SJSA1 (cell line): Measurements from ENCODE around the gene LRRC46. TPM values are rescaled to one million over a fixed set of nuclear protein-coding genes. Genes with fewer than 3 reads are reported as not detected.

ENCODE experiments used
- DNase-seq, 2 experiments: peaks; one replicate each; pipeline ENCODE4 v3.0.0-alpha.2; 2015 to 2020; ENCODE audit warnings: low spot score in 2 of 2, low read depth in 1 of 2
- H3K27ac ChIP-seq: fragments of 250-450 bp; sonication (Bioruptor Pico); 2 replicates; pipeline ENCODE4 v1.5.1; 2020; ENCODE audit warnings: mild to moderate bottlenecking, moderate library complexity
- H3K27me3 ChIP-seq: fragments of 250-450 bp; sonication (Bioruptor Pico); replicated peaks from 2 replicates; pipeline ENCODE4 v1.5.1; 2020; ENCODE audit warnings: mild to moderate bottlenecking, moderate library complexity
- H3K36me3 ChIP-seq: fragments of 250-450 bp; sonication (Bioruptor Pico); 2 replicates; pipeline ENCODE4 v1.5.1; 2020; ENCODE audit warnings: mild to moderate bottlenecking
- H3K4me1 ChIP-seq: fragments of 250-450 bp; sonication (Bioruptor Pico); replicated peaks from 2 replicates; pipeline ENCODE4 v1.6.1; 2021; ENCODE audit warnings: mild to moderate bottlenecking
- H3K4me3 ChIP-seq: fragments of 250-450 bp; sonication (Bioruptor Pico); 2 replicates; pipeline ENCODE4 v1.5.1; 2020; ENCODE audit warnings: mild to moderate bottlenecking
- H3K9me3 ChIP-seq: fragments of 250-450 bp; sonication (Bioruptor Pico); replicated peaks from 2 replicates; pipeline ENCODE4 v1.5.1; 2020; ENCODE audit warnings: mild to moderate bottlenecking
- total RNA-seq: library from RNA; depleted of rRNA; stranded (reverse); fragments of >200 nt; shearing (Covaris generic); gene quantifications from 2 replicates; pipeline ENCODE4 v1.2.3, GENCODE V29; 2014

Gene LRRC46
- total RNA-seq, 1 experiment from 2014 or later: not detected

DNA sequence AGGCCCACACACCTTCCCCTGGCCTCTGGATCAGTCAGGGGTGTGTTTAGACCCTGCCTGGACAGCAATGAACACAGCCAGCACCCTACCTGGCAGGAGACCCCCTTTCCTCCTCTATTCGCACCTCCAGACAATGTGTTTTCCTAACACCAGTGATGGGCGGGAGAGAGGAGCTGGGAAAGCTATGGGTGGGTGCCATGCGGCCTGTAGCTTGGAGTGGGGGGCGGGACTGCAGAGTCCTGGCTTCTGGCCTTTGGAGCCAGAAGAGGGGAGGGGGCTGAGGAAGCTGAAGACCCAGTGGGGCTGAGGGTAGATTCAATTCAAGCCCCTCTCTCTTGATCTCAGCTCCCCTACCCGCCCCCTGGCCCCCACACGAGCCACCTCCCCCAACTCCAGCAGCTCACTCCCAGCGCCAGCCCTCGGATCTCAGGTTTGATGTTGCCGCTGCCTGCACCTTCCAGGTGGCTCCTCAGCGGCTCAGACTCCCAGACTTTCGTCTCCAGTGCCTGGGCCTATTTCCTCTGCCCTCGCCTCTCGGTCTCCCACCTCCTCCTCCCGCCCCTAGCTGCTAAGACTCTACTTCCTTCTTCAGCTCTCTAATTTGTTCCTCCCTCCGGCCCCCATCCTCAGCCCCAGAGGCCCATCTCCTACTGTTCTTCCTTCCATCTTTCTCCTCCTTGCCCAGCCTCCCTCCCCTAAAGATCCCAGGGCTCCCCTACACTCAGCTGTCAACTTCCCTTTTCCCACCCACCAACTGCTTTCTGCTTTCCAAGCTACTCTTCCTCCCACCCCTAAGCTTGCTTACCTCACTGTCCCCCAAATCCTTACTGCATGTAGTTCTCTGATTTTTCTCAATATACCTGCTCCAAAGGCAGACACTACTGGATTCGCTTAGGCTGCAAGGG, 26.3 kb downstream of the LRRC46 start:
- Histone ChIP-seq H3K9me3 (no peaks in the 10 kb centered on the region), H3K4me3 (no peak overlapping the region), H3K4me1 (peaks cover 5% of the 10 kb centered on the region), H3K27ac (no peak overlapping the region), H3K27me3 (peaks cover 37% of the 10 kb centered on the region), H3K36me3 (no peaks in the 10 kb centered on the region)
- no peak for DNase-seq

DNA sequence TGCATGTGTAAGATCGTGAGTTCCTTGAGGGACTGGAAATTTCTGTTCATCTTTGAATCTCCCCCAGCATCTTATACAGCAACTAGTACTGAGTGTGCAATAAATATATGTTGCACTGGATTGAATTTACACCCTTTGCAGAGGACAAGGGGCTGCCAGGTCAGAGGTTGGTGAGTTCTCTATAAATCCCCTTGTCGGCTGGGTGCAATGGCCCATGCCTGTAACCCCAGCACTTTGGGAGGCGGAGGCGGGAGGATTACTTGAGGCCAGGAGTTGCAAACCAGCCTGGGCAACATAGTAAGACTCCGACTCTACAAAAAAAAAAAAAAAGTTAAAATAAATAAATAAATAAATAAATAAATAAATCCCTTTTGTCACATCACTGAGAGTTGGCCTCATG, 28.9 kb downstream of the LRRC46 start:
- H3K9me3 ChIP-seq: no peaks in the 10 kb centered on the region
- no peak for DNase-seq

DNA sequence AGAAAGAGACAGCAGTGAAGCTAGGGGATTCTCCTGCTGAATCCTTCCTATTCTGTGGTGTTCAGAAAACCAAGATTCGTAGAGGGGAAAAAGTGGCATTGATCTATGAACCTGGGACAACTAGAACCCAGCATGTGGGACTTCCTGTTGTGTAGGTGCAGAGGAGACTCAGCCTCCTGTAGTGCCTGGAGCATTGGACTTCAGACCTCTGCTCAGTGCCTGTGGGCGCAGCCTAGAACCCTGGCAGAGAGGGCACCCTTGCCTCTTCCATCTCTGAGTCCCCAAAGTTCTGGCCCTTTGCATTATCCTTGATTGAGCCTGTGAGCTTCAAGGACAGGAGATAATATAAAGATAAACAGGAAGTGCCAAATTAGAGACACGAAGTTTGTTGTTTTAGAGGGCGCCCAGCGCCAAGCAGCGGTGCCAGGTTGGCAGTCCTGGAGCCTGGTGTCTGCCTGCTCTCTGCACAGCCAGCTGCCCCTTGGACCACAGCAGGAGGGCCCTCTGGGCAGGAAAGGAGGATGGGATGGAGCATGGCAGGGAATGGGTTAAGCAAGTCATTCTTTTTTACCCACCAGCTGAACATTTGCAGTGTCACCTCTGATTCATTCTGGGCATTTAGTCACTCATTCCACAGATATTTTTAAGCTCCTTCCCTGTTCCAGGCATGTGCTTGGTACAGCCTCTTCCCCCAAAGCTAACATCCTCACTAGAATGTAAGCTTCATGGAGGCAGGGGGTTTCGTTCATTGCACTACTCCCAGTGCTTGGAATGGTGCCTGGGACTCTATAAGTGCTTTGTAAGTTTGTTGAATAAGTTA, 31.4 kb downstream of the LRRC46 start:
- DNase-seq: peak; percentile 76 to 79
- H3K4me1 ChIP-seq: peaks cover 10% of the 10 kb centered on the region

More for the DNA sequence above, 28.9 kb downstream of the LRRC46 start:
- peaks cover 11% of the 10 kb centered on the region for H3K27me3 ChIP-seq
- H3K4me1 ChIP-seq: peaks cover 10% of the 10 kb centered on the region
- no peaks in the 10 kb centered on the region for H3K36me3 ChIP-seq
- no peak overlapping the region for H3K4me3 ChIP-seq
- H3K27ac ChIP-seq: no peak overlapping the region

DNA sequence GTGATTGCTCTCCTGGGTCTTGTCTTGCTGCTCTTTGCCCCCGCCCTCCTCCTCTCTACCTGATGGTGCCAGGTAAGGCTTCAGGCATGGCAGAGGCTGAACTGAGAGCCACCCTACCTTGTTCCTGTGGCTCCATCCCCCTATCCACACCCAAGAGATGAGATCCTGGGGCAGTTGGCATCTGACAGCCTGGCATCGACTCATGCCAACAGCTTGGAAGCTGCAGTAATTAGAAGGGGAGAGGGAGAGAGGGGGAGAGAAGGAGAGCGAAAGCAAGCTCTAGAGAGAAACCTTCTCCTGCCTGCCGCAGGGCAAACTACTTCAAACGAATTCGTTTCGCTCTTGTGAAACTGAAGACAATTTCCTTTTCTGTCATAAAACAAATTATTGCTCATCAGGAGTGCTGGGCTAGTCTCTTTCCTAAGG, 33.3 kb downstream of the LRRC46 start:
- no peak for DNase-seq
- H3K4me1 ChIP-seq: peaks cover 10% of the 10 kb centered on the region
- no peak overlapping the region for H3K4me3 ChIP-seq
- no peak overlapping the region for H3K27ac ChIP-seq
- peaks cover 8% of the 10 kb centered on the region for H3K27me3 ChIP-seq
- H3K36me3 ChIP-seq: no peaks in the 10 kb centered on the region
- 0 out of 2 replicates have a peak, but pooled peaks cover 3% of the 10 kb centered on the region for H3K9me3 ChIP-seq

More for the DNA sequence above, 31.4 kb downstream of the LRRC46 start:
- no peaks in the 10 kb centered on the region for H3K36me3 ChIP-seq
- H3K4me3 ChIP-seq: no peak overlapping the region
- H3K9me3 ChIP-seq: no peaks in the 10 kb centered on the region
- no peaks in the 10 kb centered on the region for H3K27me3 ChIP-seq
- peak overlapping the region; percentile 53 for H3K27ac ChIP-seq

DNA sequence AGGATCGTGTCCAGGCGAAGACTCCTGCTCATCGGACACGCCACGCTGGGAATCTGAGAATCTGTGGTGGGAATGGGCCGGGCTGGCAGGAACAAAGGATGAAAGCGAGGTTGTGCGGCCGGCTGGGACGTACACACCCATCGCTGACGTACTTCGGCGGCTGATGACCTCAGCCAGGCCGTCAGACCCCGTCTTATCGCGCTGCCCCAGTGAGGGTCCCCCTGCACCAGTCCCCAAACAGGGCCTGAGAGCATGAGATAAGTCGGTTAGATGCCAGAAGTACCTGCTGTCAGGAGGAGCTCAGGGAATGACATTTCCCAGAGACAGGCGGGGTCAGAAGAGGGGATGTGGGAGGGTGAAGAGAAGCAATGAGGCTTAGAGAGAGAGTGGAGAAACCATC, 35.5 kb downstream of the LRRC46 start:
- DNase-seq: no peak
- H3K9me3 ChIP-seq: 0 out of 2 replicates have a peak, but pooled peaks cover 3% of the 10 kb centered on the region
- no peak overlapping the region for H3K4me3 ChIP-seq
- peaks cover 27% of the 10 kb centered on the region for H3K27me3 ChIP-seq
- no peak overlapping the region for H3K27ac ChIP-seq
- H3K4me1 ChIP-seq: peaks cover 10% of the 10 kb centered on the region
- H3K36me3 ChIP-seq: no peaks in the 10 kb centered on the region

DNA sequence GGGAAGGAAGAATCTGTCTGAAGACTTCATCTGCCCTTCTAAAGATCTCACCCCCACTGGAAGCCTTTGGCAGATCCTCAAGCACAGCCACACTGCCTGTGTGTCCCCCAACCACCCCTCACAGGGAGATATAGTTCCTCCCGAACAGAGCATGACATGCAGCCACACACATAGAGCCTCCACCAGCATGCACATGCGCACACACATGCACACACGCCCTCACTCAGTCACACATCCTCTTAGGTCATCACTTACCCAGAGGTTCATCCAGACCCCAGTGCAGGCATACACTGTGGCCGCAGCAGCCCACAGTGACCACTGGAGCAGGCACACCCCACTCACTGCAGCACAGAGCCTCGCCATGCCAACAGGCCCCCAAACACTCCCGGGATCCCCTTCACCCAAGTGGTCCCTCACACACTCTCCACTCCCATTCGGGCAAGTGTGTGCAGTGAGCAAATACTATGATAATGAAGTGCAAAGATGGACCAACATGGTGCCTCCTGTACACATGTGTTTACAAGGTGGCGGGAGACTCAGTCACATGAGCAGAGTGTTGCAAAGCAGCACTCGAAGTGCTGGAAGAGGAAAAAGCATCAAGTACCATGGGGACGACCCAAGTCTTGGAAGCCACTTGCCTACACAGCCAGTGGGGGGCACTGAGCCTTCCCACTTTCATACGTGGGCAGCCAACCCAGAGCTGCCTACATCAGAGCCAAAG, 36.5 kb downstream of the LRRC46 start:
- H3K27me3 ChIP-seq: peaks cover 37% of the 10 kb centered on the region
- peaks cover 4% of the 10 kb centered on the region for H3K4me1 ChIP-seq
- 0 out of 2 replicates have a peak, but pooled peaks cover 3% of the 10 kb centered on the region for H3K9me3 ChIP-seq
- DNase-seq: no peak
- no peak overlapping the region for H3K27ac ChIP-seq
- H3K36me3 ChIP-seq: no peaks in the 10 kb centered on the region
- no peak overlapping the region for H3K4me3 ChIP-seq

DNA sequence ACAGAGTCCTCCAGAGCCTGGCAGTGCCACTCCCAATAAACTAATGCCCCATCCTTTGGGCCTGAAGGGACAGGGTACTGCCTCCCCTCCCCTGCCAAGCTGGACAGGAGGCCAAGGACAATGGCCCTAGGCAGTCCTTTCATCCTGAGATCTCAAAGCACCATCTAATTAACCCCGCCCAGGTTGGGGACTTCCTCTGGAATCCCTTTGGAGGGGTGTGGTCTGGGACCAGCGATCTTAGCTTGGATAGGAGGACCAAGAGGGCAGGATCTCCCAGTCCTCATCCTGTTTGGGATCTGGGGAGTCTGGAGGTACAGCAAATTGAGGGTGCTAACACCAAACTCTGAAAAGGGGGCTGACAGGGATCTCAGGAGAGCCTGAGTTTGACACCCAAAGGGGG, 37.6 kb downstream of the LRRC46 start:
- no peaks in the 10 kb centered on the region for H3K4me1 ChIP-seq
- no peak overlapping the region for H3K4me3 ChIP-seq
- no peaks in the 10 kb centered on the region for H3K36me3 ChIP-seq
- 0 out of 2 replicates have a peak, but pooled peaks cover 3% of the 10 kb centered on the region for H3K9me3 ChIP-seq
- no peak overlapping the region for H3K27ac ChIP-seq
- DNase-seq: no peak
- H3K27me3 ChIP-seq: peaks cover 48% of the 10 kb centered on the region

DNA sequence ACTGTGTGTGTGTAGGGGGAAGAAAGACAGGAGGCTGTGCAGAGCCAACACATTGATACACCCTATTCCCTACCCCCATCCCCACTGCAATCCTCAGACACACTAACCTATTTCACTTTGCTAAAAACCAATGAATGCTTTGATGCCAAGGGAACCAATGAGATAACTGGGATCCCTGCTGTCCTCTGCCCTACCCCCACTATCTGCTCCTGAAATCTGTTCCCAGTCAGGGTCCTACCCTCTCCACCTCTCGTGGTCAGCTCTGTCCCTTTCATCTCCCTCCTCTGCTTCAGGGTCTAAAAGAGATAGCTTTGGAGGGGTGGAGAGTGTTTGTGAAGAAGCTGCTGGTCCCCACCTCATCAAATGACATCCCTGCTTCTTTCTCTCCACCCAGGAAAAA, 38.6 kb downstream of the LRRC46 start:
- Histone ChIP-seq H3K27me3 (peaks cover 54% of the 10 kb centered on the region), H3K9me3 (0 out of 2 replicates have a peak, but pooled peaks cover 3% of the 10 kb centered on the region), H3K4me1 (no peaks in the 10 kb centered on the region), H3K36me3 (no peaks in the 10 kb centered on the region), H3K4me3 (no peak overlapping the region), H3K27ac (no peak overlapping the region)
- DNase-seq: no peak

DNA sequence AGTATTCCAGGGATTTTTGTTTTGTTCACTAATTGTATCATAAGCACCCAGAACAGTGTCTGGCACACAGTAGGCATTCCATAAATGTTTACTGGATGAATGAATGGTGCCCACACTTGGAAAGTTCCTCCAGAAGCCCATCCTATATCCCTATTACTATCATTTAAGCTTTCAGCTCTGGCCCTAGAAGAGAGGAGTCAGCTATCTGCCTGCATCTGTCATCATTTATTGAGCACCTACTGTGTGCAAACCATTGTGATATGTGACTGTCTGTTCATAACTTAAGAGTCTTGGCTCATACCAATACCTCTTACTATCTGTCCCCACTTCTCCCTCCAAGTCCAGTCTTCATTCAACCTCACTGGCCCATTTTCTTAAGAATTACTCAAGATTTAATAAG, 39.6 kb downstream of the LRRC46 start:
- DNase-seq: no peak
- no peaks in the 10 kb centered on the region for H3K36me3 ChIP-seq
- 0 out of 2 replicates have a peak, but pooled peaks cover 3% of the 10 kb centered on the region for H3K9me3 ChIP-seq
- H3K4me1 ChIP-seq: no peaks in the 10 kb centered on the region
- no peak overlapping the region for H3K4me3 ChIP-seq
- peaks cover 54% of the 10 kb centered on the region for H3K27me3 ChIP-seq
- H3K27ac ChIP-seq: no peak overlapping the region

DNA sequence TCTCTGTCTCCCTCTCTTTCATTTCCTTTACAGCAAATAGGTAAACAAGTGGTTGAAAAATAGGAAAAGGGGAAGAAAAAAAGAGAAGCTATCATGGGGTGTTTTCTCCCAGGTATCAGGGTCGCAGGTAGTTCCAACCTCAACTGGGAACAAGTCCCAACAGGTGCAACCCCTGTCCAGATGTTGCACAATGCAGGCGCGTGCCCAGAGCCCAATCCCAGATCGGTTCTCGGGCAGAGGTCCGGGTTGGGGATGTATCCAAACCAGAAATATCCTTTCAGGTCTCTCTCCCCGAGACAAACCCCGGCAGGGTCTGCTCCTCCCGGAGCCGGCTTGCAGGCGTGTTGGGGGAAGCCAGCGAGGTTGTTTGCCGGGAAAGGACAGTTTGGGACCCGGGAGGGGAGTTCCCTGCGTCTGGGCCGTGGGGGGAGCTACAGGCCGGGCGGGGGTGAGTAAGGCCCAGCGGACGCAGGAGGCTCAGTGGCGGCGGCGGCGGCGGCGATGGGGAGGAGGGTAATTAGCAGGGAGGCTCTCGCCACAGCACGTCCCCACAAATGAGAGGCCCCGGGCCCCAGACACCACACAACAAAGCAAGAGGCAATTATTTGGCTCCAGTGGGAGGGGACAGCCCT, 40.7 kb downstream of the LRRC46 start:
- H3K36me3 ChIP-seq: no peaks in the 10 kb centered on the region
- H3K4me3 ChIP-seq: no peak overlapping the region
- no peaks in the 10 kb centered on the region for H3K4me1 ChIP-seq
- H3K27me3 ChIP-seq: peaks cover 54% of the 10 kb centered on the region
- H3K27ac ChIP-seq: no peak overlapping the region
- 0 out of 2 replicates have a peak, but pooled peaks cover 3% of the 10 kb centered on the region for H3K9me3 ChIP-seq
- DNase-seq: no peak

DNA sequence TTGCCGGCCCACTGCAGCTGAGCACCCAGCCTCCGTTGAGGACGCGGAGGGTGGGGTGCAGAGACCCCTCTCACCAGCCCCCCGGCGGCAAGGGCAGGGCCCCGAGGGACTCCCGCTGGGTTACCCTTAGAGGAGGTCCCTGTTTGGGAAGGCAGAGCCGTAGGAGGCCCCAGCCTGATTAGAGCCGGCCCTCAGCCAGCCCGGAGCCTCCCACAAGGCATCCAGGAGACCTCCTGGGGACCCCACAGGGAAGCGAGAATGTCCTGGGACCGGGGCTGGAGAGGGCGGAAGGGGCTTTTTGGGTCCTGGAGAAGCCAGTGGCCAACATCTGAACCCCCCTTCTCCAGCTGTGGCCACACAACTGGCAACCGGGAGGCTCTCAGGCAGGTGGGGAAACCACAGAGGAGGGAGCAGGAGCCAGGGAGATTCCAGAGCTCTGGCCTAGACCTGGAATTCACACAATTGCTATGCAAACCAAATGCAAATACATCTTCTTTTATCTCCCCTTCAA, 41.2 kb downstream of the LRRC46 start:
- H3K27ac ChIP-seq: no peak overlapping the region
- 0 out of 2 replicates have a peak, but pooled peaks cover 3% of the 10 kb centered on the region for H3K9me3 ChIP-seq
- no peak for DNase-seq
- no peaks in the 10 kb centered on the region for H3K4me1 ChIP-seq
- no peak overlapping the region for H3K4me3 ChIP-seq
- peaks cover 54% of the 10 kb centered on the region for H3K27me3 ChIP-seq
- no peaks in the 10 kb centered on the region for H3K36me3 ChIP-seq

DNA sequence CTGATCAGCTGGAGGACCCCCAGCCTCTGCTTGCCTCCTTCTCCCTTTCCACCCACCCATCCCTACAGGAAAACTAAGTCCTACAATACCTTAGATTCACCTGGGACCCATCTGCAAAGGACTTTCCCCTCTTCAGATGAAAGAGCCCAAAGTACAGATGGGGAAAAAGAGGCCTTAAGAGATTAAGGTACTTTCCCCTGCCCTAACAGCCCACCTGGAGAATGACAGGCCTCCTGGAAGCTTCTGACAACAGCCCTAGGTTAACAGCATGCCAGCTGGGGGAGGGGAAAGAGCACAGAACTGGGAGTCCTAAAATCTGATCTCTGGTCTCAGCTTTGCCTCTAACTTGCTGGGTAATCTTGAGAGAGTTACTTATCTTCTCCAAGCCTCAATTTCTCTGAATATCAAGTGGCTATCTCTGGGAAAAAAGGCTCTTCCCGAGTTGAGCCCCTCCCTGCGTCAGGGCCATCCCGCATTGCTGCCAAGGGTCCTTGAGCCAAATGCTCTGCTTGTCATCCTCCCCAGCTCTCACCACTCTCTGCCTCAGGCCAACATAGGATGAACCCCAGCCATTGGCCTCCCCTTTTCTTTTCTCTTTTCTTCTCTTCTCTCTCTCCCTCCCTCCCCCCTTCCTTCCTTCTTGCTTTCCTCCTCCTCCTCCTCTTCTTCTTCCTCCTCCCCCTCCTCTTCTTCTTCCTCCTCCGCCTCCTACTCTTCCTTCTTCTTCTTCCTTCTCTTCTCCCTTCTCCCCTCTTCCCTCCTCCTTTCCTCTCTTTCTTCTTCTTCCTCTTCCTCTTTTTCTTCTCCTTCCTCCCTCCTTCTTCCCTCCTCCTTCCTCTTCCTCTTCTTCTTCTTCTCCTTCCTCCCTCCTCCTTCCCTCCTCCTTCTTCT, 42.0 kb downstream of the LRRC46 start:
- no peak overlapping the region for H3K4me3 ChIP-seq
- no peaks in the 10 kb centered on the region for H3K36me3 ChIP-seq
- H3K27me3 ChIP-seq: peaks cover 59% of the 10 kb centered on the region
- H3K27ac ChIP-seq: no peak overlapping the region
- H3K9me3 ChIP-seq: 0 out of 2 replicates have a peak, but pooled peaks cover 3% of the 10 kb centered on the region
- no peaks in the 10 kb centered on the region for H3K4me1 ChIP-seq
- DNase-seq: no peak
